Glomerular endothelial cell (primary cell): ENCODE results near the gene DDX25. TPM values are rescaled to one million over a fixed set of nuclear protein-coding genes. Genes with fewer than 3 reads are reported as not detected.

ENCODE experiments used
- DNase-seq: peaks from one replicate; pipeline ENCODE4 v3.0.0-alpha.2; 2011; ENCODE audit warnings: low read depth, low spot score; ENCODE audit errors: extremely low read depth
- total RNA-seq: library from RNA; depleted of rRNA; stranded (reverse); fragments of >200 nt; gene quantifications from 2 replicates; pipeline ENCODE4 v1.2.3, GENCODE V29; 2015

The DDX25 gene
- total RNA-seq, 1 donor from 2014 or later: not detected

DNA sequence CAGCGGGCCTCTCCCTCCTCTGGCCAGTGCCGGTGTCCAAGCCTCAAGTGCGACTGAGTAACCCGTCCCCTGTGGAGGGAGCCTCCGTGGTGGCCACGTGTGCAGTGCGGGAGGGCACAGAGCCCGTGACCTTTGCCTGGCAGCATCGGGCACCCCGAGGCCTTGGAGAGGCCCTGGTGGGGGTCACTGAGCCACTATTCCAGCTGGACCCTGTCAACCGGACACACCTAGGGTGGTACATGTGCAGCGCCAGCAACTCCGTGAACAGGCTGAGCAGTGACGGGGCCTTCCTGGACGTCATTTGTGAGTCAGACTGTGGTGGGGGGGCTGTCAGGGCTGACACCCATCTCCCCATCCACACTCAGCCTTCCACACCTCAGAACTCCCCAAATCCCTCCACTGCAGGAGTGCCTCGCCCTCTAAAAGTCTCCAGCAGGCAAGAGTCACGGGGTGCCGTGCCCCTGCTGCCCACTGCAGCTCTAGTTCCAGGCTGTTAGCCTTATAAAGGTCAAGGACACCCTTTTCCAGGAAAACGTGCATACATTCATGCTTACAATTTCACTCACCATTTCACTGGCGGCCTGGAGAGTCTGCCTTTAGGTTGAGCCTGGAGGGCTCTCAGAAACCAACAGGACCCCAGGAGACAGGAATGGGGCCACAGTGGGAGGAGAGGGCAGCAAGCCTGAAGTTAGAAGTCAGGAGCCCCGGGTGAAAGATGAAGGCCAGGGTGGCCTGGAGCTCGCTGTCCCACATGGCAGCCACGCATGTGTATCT is 44.2 kb downstream of the DDX25 start:
- no peak for DNase-seq

DNA sequence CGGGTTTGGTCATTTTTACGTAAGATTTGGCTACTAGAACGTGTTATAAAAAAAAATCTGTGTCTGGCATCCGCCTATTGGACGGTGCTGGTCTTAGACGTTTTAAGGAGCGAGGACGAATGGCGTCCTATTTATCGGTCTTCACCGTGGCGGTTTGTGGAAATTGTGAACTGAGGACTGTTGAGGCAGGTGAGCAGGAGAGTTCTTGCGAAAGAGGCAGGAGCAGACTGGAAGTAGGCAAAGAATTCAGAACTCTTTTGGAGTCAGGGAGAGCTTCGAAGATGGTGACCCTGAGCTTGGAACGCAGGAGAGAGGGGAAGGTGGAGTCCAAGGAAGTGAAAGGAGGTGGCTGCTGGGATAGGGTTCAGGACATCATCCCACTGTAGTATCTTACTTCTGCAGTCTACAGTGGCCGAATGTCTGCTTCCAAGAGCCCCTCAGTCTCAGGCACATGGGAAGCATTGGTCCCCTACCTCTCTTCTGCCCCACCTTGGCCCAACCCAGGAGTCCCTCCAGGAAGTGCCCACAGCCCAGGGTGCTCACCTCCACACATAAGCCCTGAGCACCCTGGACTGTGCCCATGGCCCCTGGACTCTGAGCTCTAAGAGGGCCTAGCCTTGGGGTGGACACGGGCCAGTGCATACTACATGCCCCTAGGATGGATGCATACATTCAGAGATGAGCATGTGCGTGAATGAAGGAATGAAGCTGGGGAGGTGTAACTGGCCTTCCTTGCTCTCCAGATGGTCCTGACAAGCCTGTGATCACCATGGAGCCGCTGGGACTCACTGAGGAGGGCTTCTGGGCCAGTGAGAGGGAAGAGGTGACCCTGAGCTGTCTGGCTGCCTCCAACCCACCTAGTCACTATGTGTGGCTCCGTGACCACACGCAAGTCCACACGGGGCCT is 45.2 kb downstream of the DDX25 start:
- no peak for DNase-seq

DNA sequence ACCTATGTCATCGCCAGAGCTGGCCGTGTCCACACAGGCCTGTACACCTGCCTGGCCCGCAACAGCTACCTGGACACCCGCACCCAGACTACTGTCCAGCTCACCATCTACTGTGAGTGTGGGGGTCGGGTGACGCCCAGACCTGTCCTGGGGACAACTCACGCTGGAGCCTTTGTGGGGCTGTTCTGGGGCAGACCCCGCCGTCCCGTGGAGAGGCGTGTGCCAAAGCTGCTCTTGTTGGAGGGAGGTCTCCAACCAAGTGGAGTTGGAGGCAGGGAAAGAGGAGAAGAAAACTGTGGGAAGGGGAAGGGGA is 45.8 kb downstream of the DDX25 start:
- no peak for DNase-seq

DNA sequence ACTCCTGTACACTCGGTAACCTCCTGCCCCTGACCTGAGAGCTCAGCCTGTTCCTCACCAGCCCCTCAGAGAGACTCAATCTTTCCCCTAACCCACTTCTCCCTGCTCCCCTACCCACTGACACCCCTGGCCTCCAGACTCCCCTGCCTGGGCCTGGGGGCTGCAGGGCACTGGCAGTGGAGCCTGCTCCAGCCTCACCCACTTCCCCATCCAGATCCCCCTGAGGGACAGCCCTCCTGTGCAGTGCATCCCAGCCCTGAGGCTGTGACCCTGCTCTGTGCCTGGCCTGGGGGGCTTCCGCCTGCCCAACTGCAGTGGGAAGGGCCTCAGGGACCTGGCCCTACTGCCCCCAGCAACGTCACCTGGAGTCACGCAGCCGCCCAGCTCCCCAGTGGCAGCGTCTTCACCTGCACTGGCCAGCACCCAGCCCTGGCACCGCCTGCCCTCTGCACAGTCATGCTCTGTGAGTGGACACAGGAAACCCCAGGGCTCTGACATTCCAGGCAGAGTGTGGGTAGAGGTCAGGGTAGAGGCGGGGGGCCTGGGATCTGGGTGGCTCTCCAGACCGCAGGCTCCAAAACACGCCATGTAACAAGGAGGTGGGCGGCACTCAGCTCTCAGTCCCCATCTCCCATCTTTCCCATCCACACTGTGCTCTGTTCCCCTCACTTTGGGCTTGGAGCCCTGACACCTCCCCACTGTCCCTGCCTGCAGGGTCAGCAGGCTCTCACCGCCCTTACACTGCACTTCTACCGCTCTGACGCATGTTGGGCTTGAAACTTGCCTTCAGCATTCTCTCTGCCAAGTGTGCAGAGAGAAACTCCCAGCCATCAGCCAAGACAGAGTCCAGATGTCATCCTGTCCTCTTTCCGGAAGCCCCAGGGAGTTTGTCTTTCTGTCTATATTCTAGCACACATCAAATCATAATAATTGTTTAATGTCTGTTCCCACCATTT is 46.7 kb downstream of the DDX25 start:
- no peak for DNase-seq

DNA sequence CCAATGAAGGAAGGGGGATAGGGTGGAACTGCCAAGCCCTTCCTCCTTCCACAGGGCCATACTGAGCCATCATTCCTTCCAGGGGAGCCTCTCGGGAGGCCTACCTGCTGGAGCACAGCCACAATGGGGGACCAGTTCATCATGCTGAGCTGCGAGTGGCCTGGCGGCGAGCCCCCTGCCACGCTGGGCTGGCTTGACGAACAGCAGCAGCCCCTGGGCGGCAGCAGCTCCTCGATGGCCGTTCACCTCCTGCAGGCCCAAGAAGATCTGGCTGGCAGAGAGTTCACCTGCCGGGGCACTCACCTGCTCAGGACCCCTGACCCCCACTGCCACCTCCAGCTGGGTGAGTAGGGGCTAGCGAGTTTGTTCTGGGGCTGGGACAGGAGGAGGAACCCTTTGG is 47.4 kb downstream of the DDX25 start:
- DNase-seq: no peak

DNA sequence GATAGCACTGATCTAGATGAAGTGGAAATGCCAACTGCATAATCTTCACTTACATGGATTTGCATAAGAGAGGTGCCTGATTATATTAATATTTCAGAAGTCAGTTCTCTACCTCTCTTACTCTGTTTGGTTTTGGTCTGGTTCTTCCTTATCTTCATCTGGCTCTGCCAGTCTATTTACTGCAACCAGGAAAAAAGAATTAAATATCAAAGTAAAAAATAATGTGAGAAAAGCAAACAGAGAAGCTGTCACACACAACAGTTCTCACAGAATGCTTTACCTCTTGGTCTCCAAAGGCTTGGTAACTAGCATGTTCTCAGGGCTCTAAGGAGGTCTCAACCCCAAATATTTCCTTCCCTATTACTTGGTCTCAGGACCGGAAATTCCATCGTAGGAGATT is 48.3 kb downstream of the DDX25 start:
- DNase-seq: no peak

DNA sequence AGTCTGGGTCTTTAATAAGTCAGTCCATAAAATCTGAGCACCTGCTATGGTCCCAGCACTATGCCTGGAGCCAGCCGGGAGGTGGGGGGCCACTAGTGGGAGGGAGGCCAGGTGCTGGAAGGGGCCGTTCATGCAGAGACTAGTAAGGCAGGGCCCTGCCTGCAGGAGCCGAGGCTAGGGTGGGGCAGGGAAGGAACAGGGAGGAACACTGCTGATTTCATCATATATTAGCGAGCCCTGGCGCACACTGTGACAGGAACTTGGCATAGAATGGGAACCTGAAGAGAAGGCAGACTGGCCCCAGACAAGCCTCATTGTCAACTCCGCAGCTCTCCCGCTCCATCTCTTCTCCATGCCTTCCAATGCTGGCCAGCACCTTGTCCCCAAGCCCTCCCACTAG is 48.7 kb downstream of the DDX25 start:
- no peak for DNase-seq

DNA sequence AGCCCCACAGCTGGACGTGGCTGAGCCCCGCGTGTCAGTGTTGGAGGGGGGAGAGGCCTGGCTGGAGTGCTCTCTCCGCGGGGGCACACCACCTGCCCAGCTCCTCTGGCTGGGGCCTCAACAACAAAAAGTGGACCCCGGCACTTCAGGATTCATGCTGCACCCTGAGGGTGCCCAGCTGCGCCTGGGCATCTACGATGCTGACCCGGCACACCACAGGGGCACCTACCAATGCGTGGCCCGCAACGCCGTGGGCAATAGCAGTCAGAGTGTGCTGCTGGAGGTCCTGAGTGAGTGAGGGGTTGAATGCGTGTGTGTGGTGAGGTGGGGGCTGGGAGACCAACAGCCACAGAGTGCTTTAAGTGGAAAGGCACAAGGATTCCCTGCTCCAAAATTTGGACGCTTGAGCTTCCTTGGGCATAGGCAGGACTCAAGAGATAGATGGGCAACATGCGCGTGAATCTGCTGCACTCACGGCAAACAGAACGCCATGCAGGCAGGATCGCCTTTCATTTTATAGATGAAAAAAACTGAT is 49.2 kb downstream of the DDX25 start:
- DNase-seq: no peak

DNA sequence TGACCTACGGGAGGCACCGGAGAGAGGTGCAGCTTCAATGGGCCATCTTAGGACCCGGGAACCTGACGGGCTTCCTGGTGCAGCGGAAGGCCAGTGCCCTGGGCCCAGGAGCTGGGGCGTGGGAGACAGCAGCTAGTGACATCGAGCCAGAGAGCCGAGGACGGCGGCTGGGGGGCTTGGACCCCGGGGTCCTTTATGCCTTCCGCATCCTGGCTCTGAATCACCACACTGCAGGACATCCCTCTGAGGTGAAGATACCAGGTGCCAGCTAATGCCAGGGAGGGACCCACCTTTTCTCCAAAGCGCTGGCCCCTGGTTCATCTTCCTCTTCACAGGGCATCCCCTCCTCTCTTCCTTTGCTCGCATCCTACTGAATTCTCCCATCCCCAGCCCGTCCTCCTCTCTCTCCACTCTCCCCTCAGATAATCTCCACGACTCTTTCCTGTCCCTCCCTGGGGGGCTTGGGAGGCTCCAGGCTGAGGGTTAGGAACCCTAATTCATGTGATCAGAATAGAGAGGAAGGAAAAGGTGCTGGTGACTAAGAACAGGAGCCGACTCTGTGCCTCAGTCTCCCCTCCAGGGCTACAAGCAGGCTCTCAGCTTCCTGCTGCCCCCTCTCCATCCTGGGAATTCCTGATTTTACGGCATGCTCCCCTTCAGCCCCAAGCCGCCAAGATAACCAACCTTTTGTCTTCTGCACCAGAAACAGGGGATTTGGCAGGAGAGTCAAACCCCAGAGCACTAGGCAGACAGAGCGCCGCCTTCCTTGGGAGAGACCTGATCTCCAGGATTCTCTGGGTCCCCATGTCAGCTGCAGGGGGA is 50.0 kb downstream of the DDX25 start:
- no peak for DNase-seq

DNA sequence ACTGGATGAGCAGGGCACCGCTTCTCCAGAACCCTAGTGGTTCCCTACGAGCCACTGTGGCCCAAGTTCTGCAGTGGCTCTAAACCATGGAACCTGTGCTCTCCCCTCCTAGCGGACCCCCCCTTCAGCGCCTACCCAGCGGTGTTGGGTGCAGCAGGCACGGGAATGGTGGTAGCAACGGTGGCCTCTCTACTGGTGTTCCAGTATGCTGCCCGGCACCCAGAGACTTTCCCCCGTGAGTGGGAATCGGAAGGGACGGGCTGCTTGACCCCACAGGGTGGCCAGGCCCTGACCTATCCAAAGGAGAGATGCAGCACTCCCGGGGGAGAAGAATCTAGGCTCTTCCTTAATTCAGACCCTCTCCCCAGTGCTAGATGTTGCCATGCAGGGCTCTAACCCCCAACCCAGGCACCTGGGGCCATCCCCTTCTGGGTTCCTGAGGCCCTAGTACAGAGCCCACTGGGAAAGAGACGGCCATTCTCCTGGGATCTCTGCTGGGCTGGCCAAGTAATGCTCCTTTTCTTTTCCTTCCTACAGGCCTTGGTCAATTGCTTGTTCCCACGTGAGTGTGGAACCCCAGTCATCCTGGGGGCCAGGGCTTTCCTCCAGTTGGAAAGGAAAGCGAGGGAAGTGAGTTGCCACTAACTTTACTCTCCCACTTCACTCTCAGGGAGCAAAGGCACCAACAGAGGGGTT is 50.8 kb downstream of the DDX25 start:
- DNase-seq: no peak

DNA sequence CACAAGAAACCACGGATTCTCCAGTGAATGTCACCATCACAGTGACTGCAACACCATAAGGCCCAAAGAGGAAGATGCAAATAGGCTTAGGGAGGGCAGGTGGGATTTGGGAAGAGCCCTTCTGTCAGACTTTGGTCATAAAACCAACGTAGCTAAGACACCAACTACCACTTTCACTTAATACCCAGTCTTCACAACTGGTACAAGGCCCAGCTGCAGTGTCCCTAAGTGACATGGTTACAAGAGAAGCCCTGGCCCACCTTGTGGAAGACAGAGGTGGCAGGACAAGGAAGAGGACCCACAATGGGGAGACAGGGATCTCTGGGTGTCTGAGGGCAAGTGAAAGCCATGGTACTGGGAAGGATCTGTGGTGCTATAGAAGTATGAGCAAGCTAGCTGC is 51.5 kb downstream of the DDX25 start:
- DNase-seq: no peak

DNA sequence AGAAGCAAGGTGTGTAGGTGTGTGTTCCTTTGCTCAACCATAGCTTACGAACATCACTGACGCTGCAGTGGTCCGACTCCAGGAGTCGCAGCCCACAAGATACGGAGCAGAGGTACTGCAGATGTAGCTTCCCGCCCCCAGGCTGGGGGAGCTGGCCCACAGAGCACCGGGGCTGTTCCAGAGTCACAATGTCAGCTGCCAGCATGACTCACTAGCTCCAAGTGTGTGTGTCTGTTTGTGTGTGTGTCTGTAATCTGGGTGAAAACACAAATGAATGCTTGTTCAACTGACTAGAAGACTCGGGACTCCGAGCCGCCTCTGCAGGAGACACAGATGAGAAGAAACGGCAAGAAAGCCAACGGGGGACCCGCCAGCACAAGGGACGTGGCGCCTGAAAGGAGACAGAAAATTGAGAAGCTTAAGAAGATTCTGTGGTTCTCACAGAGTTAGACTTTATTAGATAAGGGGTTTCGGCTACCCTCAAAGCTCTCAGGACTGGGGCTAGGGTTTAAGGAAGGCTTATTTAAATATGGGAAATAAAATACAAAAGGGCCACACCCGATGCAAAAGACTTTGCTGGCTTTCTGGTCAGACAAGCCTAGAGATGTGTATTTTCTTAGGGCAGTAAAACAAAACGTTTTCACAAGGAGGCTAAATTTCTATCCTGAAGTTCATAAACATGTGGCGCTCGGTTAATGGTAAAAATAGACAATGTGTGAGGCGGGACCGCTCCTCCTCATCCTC is 52.3 kb downstream of the DDX25 start:
- no peak for DNase-seq

DNA sequence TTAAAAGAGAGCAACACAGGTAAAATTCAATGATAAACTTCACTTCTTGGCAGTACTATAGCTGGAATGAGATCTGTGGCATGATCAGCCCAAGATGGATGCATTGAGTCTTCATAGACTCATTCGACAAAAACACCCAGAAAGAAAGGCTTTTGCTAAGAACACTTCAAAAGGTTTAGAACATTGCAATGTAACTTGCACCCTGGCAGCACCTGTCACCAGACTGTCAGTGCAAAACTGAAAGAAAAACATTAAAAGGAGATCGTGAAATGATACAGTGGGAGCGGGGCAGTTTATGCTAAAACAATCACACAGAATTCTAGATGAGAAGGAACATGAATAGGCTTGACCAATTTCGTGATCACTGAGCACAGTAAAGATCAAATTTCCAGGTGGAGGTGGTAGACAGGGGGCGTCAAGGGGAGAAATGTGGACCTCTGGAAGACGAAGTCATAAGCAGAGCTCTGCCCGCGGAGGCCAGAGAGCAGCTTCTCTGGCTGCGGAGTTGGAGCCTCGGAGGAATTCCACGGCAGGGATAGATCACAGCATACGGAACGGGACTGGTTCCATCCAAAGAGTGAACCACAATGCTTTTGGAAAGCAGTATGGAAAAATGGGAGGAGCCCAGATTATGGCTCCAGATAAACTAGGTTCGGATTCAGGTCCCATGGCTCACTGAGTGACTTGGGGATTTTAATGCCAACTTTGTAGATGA is 53.5 kb downstream of the DDX25 start:
- DNase-seq: no peak

DNA sequence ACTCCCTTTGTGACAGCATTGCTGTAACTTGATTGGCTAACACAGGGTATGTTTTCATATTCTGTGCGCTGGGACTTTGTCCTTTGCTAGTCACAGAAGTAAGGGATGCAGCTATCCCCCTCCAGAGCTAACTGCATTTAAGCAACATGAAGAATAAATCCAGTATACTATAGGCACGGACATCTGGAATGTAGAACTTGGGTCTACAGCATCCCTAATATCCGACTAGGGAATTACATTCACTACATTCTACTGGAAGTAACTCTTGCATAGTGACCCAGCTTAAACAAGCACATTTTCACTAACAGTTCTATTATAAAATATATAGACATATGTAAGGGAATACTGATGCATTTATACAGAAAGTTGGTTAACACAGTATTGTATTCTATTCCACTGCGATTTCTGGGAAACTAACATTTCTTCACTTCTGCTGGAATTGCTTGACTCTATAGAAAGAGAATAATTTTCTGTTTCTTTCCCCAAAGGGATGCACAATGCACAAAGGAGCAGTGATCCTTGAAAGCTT is 54.6 kb downstream of the DDX25 start:
- no peak for DNase-seq

DNA sequence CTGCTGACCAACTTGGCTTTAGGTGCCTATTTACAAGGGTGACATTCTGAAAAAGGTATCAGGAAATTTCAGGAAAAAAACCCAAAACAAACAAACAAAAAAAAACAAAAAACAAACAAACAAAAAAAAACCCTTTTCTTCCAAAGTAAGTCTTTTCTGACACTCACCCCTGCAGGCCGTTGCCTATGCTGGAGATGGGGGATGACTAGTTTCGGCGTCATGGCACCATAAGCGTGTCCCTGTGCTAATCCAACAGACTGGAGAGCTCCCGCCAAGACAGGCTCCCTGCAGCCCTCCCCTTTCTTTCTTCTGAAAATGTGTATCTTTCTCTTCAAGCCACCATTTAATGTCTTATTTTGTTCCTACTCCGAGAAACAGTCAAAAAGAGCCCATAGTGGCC is 55.2 kb downstream of the DDX25 start:
- DNase-seq: no peak

DNA sequence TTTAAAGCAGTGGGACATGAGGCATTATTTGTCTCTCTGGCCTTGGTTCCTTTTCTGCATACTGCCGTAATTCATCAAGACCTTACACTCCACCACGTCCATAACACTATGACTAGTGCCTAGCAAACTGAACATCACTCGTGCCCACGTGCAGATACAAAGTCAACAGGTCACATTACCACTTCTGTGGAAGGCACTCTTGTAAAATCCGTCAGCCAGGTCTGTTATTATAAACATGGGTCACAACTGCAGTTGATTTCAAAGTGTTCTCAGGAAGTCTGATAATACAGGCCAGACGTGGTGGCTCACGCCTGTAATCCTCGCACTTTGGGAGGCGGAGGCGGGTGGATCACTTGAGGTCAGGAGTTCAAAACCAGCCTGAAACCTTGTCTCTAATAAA is 55.6 kb downstream of the DDX25 start:
- no peak for DNase-seq

DNA sequence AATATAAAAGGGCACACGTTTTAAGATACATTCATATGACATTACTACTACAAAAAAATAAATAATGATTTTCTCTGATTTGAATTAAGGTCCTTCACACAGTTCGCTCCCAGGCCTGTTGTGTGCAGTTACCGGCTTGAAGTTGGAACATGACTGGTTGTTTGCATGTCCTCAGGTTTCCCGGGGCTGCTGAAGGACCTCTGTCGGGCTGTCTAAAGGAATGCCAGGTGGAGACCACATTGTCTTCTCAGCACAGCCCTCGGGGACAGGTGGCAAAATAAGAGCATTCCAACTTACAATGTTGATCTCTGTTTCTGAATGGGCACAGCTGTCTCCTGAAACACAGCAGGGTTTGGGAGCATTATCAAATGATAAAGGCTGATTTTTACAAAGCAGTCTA is 56.5 kb downstream of the DDX25 start:
- DNase-seq: no peak

DNA sequence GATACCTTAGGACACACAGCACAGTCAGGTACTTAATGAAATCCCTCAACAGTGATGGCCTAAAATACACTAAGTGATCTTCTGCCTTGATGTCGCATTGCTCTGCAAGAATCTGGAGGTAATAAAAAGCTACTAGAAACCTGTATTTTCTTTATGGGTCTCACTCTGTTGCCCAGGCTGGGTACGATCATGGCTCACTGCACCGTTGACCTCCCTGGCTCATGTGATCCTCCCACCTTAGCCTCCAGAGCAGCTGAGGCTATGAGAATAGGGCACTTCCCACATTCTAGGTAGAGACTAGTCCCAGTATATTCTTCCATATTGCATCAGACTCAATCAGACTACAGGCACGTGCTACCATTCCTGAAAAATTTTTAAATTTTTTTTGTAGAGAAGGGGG is 63.2 kb downstream of the DDX25 start:
- no peak for DNase-seq
